ENCODE measurements around the gene GSTA5. TPM values are rescaled to one million over a fixed set of nuclear protein-coding genes. Genes with fewer than 3 reads are reported as not detected.
A peak's percentile ranks its signal among the peaks of the same experiment; 100 is the strongest.

The GSTA5 gene
- not detected for polyA plus RNA-seq (2012; ENCODE audit: insufficient read depth, insufficient read length, low read depth)

DNA sequence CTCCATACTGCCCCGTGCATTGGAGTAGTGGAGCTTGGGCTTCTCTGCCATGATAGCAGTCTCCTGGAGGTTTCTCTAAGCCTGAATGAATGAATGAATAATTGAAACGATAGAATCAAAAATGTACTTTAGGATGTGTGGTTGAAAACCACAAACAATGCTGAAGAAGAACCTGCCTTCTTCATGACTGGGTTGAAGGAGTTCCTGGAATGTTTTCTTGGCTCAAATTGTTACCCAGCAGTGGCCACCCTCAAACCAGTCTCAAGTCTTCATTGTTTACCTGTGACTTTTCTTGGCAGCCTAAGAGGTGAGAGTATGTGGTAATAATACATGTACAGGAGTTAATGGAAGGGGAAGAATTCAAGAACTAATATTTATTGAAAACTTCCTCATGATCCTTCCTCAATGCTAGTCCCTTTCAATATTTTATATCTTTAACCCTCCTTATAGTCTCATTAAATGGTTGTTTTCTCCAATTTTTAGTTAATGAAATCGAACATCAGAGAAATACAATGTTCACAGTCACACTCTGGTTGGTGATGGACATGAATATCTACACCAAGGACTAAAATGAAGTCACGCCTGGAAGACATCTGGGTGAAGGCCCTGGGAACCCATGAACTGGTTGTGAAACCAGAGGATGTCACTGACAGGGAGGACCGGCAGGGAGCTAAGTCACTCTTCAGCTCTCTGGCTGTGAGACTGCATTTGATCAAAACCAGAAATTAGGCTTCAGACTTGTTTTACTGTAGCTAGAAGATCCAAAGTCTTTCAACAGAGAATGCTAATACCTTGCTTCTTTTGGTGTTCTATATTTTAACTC lies at the start of gene GSTA5:
GSTA5 (minus strand) TSS at position 51 of the 823 bp plus-strand sequence.
- no peak within 1 kb of the TSS for H3K4me3 ChIP-seq (ENCODE audit: low read depth, low read length)
- no peak for DNase-seq
- no peaks in the 10 kb centered on the region for H3K36me3 ChIP-seq
- no peak for TF ChIP-seq CTCF (IDR thresholded peaks at IDR 0.05; ENCODE audit: low read depth, low read length)
- no peaks in the 10 kb centered on the region for H3K4me1 ChIP-seq
- H3K9me3 ChIP-seq: no peaks in the 10 kb centered on the region
- H3K27me3 ChIP-seq: no peaks in the 10 kb centered on the region

DNA sequence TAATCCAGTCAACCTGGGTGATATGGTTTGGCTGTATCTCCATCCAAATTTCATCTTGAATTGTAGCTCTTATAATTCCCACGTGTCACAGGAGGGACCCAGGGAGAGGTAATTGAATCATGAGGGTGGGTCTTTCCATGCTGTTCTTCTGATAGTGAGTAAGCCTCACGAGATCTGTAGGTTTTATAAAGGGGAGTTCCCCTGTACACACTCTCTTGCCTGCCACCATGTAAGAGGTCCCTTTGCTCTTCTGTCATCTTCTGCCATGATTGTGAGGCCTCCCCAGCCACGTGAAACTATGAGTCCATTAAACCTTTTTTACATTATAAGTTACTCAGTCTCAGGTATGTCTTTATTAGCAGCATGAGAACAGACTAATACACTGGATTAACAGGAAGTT lies 49.4 kb upstream of the GSTA5 start:
- DNase-seq: no peak
- no peak overlapping the region for H3K4me3 ChIP-seq (ENCODE audit: low read depth, low read length)
- no peaks in the 10 kb centered on the region for H3K9me3 ChIP-seq
- no peak for TF ChIP-seq CTCF (IDR thresholded peaks at IDR 0.05; ENCODE audit: low read depth, low read length)
- H3K36me3 ChIP-seq: no peaks in the 10 kb centered on the region
- H3K27me3 ChIP-seq: no peaks in the 10 kb centered on the region
- H3K4me1 ChIP-seq: no peaks in the 10 kb centered on the region

DNA sequence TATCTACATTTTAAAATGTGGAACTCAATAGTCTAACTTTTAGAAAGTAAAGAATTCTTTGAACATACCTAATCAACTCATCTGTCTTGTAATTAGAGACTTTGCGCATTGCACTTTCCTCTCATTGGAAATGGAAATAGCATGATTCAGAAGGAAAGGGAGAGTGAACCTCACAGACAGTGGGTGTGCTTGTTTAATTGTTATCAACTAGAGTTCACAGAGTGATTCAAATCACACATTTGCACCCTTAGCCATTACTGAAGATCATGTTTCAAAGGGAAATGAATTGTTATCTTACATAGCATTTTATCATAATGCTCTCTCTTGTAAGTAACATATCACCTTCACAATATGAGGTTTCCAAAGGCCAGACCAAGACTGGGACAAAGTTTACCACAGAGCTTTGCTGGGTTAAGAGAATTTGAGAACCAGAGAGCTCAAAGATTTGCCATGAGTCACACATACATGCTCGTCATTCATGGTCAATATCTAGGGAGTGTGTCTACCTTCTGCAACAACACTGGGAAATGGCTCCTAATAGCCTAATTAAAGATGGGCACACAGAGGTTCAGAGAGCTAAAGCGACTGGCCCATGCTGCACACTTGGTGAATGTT lies 47.4 kb upstream of the GSTA5 start:
- TF ChIP-seq CTCF (IDR thresholded peaks at IDR 0.05; ENCODE audit: low read depth, low read length): no peak
- DNase-seq: no peak
- H3K27me3 ChIP-seq: no peaks in the 10 kb centered on the region
- H3K36me3 ChIP-seq: no peaks in the 10 kb centered on the region
- no peak overlapping the region for H3K4me3 ChIP-seq (ENCODE audit: low read depth, low read length)
- no peaks in the 10 kb centered on the region for H3K4me1 ChIP-seq
- H3K9me3 ChIP-seq: no peaks in the 10 kb centered on the region

GRCh38 chr6:52881996-52882841 lies 41.6 kb upstream of the GSTA5 start:
- Histone ChIP-seq H3K9me3 (no peaks in the 10 kb centered on the region), H3K36me3 (no peaks in the 10 kb centered on the region), H3K27me3 (no peaks in the 10 kb centered on the region), H3K4me3 (ENCODE audit: low read depth, low read length) (peak overlapping the region; percentile 80), H3K4me1 (no peaks in the 10 kb centered on the region)
- TF ChIP-seq CTCF (IDR thresholded peaks at IDR 0.05; ENCODE audit: low read depth, low read length): peak; percentile 93
- DNase-seq: peak; percentile 70

DNA sequence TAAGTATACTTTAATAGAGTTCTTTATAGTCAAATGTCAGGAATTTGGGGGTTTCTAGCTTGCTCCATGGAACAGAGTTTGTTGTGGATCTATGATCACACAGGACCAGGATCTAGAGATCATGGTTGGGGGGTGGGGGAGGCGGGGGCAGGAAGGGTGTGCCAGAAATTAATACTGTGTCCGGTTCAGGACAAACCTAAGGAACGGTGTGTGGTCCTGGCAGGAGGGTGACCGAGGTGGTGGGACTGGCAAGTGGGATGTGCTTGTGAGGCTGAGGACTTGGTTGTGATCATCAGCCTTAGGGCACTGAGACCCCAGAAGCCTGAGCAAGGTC lies 41.0 kb upstream of the GSTA5 start:
- Histone ChIP-seq H3K4me3 (ENCODE audit: low read depth, low read length) (peak overlapping the region; percentile 80), H3K9me3 (no peaks in the 10 kb centered on the region), H3K27me3 (no peaks in the 10 kb centered on the region), H3K4me1 (no peaks in the 10 kb centered on the region), H3K36me3 (no peaks in the 10 kb centered on the region)
- DNase-seq: no peak
- TF ChIP-seq CTCF (IDR thresholded peaks at IDR 0.05; ENCODE audit: low read depth, low read length): no peak

Measured in BE2C (cell line).